GM12872 (cell line): Measurements from ENCODE around the gene LPAR4.

ENCODE experiments used
- TF ChIP-seq, protein P1 (sequence below): IDR thresholded peaks from 3 replicates; pipeline ENCODE4 v1.5.1; 2011; ENCODE audit warnings: low read depth, mild to moderate bottlenecking, low read length, moderate library complexity; ENCODE audit not compliant: insufficient read depth

The LPAR4 gene

DNA sequence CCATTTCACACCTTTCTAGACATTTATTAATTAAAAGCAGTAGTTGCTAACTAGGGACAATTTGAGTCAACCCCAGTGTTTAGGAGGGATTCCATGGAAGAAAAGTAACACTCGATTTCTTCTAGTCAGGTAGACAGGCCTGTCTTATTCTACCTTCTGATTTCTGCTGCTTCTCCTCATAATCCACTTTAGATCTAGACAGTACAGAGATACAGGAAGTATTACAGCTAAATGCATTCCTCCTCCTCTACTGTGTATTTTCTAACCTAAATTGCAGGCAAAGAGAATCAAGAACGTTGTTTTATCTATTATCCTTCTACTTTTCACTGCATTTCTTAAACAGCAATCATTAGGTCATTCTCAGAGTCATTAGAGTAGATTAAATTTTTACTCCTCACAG lies 52.6 kb downstream of the LPAR4 start:
- TF ChIP-seq, protein P1, sequence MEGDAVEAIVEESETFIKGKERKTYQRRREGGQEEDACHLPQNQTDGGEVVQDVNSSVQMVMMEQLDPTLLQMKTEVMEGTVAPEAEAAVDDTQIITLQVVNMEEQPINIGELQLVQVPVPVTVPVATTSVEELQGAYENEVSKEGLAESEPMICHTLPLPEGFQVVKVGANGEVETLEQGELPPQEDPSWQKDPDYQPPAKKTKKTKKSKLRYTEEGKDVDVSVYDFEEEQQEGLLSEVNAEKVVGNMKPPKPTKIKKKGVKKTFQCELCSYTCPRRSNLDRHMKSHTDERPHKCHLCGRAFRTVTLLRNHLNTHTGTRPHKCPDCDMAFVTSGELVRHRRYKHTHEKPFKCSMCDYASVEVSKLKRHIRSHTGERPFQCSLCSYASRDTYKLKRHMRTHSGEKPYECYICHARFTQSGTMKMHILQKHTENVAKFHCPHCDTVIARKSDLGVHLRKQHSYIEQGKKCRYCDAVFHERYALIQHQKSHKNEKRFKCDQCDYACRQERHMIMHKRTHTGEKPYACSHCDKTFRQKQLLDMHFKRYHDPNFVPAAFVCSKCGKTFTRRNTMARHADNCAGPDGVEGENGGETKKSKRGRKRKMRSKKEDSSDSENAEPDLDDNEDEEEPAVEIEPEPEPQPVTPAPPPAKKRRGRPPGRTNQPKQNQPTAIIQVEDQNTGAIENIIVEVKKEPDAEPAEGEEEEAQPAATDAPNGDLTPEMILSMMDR, result no peak

DNA sequence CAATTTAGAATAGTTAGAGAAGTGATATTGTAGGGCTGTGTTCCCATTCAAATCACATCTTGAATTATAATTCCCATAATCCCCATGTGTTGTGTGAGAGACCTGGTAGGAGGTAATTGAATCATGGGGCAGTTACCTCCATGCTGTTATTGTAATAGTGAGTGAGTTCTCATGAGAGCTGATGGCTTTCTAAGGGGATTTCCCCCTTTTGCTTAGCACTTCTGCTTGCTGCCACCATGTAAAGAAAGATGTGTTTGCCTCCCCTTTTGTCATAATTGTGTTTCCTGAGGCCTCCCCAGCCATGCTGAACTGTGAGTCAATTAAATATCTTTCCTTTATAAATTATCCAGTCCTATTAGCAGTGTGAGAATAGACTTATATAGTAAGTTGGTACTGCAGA lies 53.2 kb downstream of the LPAR4 start:
- TF ChIP-seq, protein P1, result no peak

DNA sequence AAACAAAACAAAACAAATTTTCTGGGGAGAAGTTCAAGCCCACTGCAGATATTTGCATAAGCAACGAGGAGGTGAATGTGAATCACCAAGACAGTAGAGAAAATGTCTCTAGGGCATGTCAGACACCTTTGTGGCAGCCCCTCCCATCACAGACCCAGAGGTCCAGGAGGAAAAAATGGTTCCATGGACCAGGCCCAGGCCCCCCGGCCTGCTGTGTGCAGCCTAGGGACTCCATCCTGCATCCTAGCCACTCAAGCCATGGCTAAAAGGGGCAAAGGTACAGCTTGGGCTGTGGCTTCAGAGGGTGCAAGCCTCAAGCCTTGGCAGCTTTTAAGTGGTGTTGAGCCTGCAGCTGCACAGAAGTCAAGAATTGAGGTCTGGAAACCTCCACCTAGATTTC lies 54.0 kb downstream of the LPAR4 start:
- TF ChIP-seq, protein P1, result no peak
